ENCODE results near the gene SLC39A3.

SLC39A3 gene

DNA sequence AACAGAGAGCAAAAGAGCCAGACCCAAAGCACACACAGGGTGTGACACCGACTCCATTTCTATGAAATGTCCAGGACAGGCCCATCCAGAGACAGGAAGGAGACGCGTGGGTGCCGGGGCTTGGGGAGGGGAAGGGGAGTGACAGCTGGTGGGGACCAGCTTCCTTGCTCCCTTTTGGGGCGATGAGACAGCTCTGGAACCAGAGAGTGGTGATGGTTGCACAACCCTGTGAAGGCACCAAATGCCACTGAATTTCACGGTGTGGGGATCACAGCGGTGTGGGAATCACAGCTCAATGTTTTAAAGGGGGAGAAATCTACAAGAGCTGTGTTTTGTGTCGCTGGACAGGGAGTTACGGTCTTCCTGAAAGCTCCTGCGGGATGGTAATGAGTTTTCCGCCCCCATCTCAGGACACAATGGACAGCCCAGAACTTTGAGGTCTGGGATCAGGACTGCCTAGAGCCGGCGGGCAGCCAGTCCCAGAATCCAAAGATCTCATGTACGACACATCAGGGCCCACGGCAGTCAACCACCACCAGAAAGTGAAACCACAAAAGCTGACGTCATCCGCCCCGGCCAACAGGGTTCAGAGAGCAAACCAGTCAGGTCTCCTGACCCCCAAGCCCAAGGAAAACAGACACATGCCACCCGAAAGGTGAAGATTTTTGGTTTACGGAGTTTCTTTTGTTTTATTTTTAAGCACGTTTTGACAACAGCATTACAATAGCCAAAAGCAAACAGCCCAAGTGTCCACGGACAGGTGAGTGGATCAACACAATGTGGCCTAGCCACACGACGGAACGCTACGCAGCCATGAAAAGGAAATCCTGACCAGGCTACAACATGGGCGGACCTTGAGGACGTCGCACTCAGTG lies 36.0 kb upstream of the SLC39A3 start:
- Histone ChIP-seq H3K36me3 (ENCODE audit: control insufficient read depth, insufficient read depth, low read length) (no peaks in the 10 kb centered on the region), H3K4me1 (ENCODE audit: control insufficient read depth, insufficient read depth, low read length) (peaks cover 1% of the 10 kb centered on the region), H3K27ac (ENCODE audit: low read depth, low read length) (peak overlapping the region; percentile 56), H3K4me3 (ENCODE audit: low read length) (no peak overlapping the region), H3K27me3 (ENCODE audit: control insufficient read depth, insufficient read depth, low read length) (no peaks in the 10 kb centered on the region), H3K9ac (ENCODE audit: low read length) (no peak overlapping the region)

GRCh38 chr19:2774953-2775555 lies 35.2 kb upstream of the SLC39A3 start:
- peak overlapping the region; percentile 56 for H3K27ac ChIP-seq (ENCODE audit: low read depth, low read length)
- H3K9ac ChIP-seq (ENCODE audit: low read length), result no peak overlapping the region
- H3K36me3 ChIP-seq (ENCODE audit: control insufficient read depth, insufficient read depth, low read length), result no peaks in the 10 kb centered on the region
- no peak overlapping the region for H3K4me3 ChIP-seq (ENCODE audit: low read length)
- H3K27me3 ChIP-seq (ENCODE audit: control insufficient read depth, insufficient read depth, low read length), result no peaks in the 10 kb centered on the region
- peaks cover 8% of the 10 kb centered on the region for H3K4me1 ChIP-seq (ENCODE audit: control insufficient read depth, insufficient read depth, low read length)

- H3K4me3 ChIP-seq (ENCODE audit: low read length), result no peak overlapping the region
- H3K27me3 ChIP-seq (ENCODE audit: control insufficient read depth, insufficient read depth, low read length), result no peaks in the 10 kb centered on the region
- peaks cover 8% of the 10 kb centered on the region for H3K4me1 ChIP-seq (ENCODE audit: control insufficient read depth, insufficient read depth, low read length)
- H3K9ac ChIP-seq (ENCODE audit: low read length), result no peak overlapping the region
- H3K27ac ChIP-seq (ENCODE audit: low read depth, low read length), result no peak overlapping the region
- no peaks in the 10 kb centered on the region for H3K36me3 ChIP-seq (ENCODE audit: control insufficient read depth, insufficient read depth, low read length)
These were observed 34.4 kb upstream of the SLC39A3 start for GRCh38 chr19:2774083-2774679.

DNA sequence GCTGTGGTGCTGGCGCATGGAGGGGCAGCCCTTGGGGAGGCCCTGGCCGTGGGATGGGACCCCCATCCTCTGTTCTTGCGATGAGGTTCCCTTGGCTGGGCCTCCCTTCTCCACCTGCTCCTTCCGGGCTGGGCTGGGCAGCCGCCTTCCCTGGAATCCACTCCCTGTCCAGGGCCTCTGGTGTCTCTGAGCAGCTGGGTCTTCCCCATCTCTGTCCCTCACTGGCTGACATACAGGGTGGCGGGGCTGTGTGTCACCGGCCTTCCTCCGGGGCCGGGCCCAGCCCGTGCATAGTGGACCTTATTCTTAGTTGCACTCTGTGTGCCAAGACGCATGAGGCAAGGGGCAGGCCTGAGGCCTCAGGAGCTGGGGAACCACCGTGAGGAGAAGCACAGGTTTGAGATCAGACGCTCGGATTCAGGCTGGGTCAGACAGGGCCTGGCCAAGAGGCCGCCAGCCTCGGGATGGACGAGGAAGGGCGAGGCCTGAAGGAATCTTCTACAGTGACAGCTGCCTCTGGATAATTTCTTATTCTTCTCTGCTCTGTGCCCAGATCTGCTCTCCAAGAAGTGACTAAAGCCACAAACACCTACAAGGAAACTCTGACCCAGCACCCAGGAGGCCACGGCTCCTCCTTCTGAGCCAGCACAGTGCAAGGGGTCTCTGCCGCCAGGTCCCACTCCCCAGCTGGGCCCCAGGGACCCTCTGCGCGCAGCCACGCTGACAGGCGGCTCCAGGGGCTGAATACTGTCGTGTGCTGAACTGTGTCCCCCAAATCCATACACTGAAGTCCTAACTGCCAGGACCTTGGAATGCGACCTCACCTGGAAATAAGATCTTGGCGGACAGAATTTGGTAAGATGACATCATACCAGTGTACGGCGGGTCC lies 32.2 kb upstream of the SLC39A3 start:
- peaks cover 8% of the 10 kb centered on the region for H3K4me1 ChIP-seq (ENCODE audit: control insufficient read depth, insufficient read depth, low read length)
- no peaks in the 10 kb centered on the region for H3K27me3 ChIP-seq (ENCODE audit: control insufficient read depth, insufficient read depth, low read length)
- H3K4me3 ChIP-seq (ENCODE audit: low read length), result no peak overlapping the region
- H3K36me3 ChIP-seq (ENCODE audit: control insufficient read depth, insufficient read depth, low read length), result no peaks in the 10 kb centered on the region
- peak overlapping the region; percentile 40 for H3K27ac ChIP-seq (ENCODE audit: low read depth, low read length)
- no peak overlapping the region for H3K9ac ChIP-seq (ENCODE audit: low read length)

DNA sequence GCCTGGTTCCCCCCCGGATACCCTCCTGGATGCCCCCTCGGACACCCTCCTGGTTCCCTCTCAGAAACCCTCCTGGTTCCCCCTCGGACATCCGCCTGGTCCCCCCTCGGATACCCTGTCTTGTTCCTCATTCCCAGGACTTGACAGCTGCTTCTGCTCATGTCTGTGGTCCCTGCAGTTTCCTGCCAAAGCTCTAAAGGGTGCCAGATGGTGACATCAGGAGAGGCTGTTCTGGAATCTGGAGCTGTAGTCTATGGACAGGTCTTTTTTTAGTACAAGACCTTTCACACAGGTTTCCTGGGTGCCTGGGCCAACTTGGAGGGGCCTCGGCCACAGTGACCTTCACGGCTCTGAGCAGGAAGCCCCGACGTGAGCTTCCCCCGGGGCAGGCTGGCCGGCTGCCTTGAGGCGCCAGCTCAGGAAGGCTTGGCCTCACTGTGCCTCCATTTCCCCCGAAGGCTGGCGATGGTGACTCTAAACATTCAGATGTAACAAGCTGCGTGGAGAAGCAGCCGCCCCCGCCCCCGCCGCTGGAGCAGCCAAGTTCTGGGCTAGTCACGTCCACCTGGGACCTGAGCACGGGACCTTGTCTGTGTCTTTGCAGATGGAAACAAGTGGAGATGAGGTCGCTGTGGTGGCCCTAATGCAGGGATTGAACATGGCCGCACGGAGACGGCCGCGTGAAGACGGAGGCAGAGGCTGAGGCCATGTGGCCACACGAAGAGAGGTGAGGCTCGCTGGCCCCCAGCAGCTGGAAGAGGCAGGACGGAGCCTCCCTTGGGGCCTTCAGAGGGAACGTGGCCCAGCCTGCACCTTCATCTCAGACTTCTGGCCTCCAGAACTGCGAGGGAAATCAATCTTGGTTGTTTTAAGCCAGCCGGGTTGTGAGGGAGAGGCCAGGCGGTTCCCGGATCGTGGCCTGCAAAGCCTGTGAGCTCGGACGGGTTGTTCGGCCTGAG lies 30.5 kb upstream of the SLC39A3 start:
- Histone ChIP-seq H3K4me3 (ENCODE audit: low read length) (no peak overlapping the region), H3K36me3 (ENCODE audit: control insufficient read depth, insufficient read depth, low read length) (peaks cover 4% of the 10 kb centered on the region), H3K27ac (ENCODE audit: low read depth, low read length) (peak overlapping the region; percentile 71), H3K9ac (ENCODE audit: low read length) (no peak overlapping the region), H3K4me1 (ENCODE audit: control insufficient read depth, insufficient read depth, low read length) (peaks cover 8% of the 10 kb centered on the region), H3K27me3 (ENCODE audit: control insufficient read depth, insufficient read depth, low read length) (no peaks in the 10 kb centered on the region)

DNA sequence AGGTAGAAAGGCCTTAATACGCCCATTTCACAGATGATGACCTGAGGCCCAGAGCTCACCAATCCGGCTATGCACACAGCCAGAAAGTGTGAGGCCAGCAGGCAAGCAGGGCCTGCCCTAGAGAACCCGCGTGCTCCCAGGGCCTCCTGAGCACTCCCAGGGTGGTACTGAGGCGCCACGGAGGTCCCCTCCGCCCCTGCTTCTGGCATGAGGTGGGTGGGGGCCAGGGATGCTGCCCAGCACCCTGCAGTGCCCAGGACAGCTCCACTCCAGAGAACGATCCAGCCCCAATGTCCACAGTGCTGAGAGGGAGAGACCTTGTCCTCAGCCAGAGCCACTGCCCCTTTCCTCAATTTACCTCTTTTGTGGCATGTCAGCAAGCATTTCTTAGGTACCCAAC lies 29.4 kb upstream of the SLC39A3 start:
- Histone ChIP-seq H3K4me1 (ENCODE audit: control insufficient read depth, insufficient read depth, low read length) (peaks cover 8% of the 10 kb centered on the region), H3K27ac (ENCODE audit: low read depth, low read length) (no peak overlapping the region), H3K27me3 (ENCODE audit: control insufficient read depth, insufficient read depth, low read length) (no peaks in the 10 kb centered on the region), H3K9ac (ENCODE audit: low read length) (no peak overlapping the region), H3K4me3 (ENCODE audit: low read length) (no peak overlapping the region), H3K36me3 (ENCODE audit: control insufficient read depth, insufficient read depth, low read length) (peaks cover 8% of the 10 kb centered on the region)

- peaks cover 8% of the 10 kb centered on the region for H3K4me1 ChIP-seq (ENCODE audit: control insufficient read depth, insufficient read depth, low read length)
- no peak overlapping the region for H3K9ac ChIP-seq (ENCODE audit: low read length)
- no peak overlapping the region for H3K4me3 ChIP-seq (ENCODE audit: low read length)
- H3K27ac ChIP-seq (ENCODE audit: low read depth, low read length), result no peak overlapping the region
- peaks cover 11% of the 10 kb centered on the region for H3K36me3 ChIP-seq (ENCODE audit: control insufficient read depth, insufficient read depth, low read length)
- H3K27me3 ChIP-seq (ENCODE audit: control insufficient read depth, insufficient read depth, low read length), result no peaks in the 10 kb centered on the region
These were observed 28.7 kb upstream of the SLC39A3 start for GRCh38 chr19:2768365-2769132.

- H3K4me3 ChIP-seq (ENCODE audit: low read length), result no peak overlapping the region
- H3K4me1 ChIP-seq (ENCODE audit: control insufficient read depth, insufficient read depth, low read length), result peaks cover 8% of the 10 kb centered on the region
- peaks cover 12% of the 10 kb centered on the region for H3K36me3 ChIP-seq (ENCODE audit: control insufficient read depth, insufficient read depth, low read length)
- no peak overlapping the region for H3K27ac ChIP-seq (ENCODE audit: low read depth, low read length)
- no peak overlapping the region for H3K9ac ChIP-seq (ENCODE audit: low read length)
- H3K27me3 ChIP-seq (ENCODE audit: control insufficient read depth, insufficient read depth, low read length), result no peaks in the 10 kb centered on the region
These were observed 27.9 kb upstream of the SLC39A3 start for GRCh38 chr19:2767688-2768087.

GRCh38 chr19:2766594-2767372 lies 27.0 kb upstream of the SLC39A3 start:
- H3K36me3 ChIP-seq (ENCODE audit: control insufficient read depth, insufficient read depth, low read length), result peaks cover 16% of the 10 kb centered on the region
- H3K27ac ChIP-seq (ENCODE audit: low read depth, low read length), result no peak overlapping the region
- H3K27me3 ChIP-seq (ENCODE audit: control insufficient read depth, insufficient read depth, low read length), result no peaks in the 10 kb centered on the region
- no peak overlapping the region for H3K4me3 ChIP-seq (ENCODE audit: low read length)
- H3K4me1 ChIP-seq (ENCODE audit: control insufficient read depth, insufficient read depth, low read length), result peaks cover 8% of the 10 kb centered on the region
- no peak overlapping the region for H3K9ac ChIP-seq (ENCODE audit: low read length)

GRCh38 chr19:2765376-2765775 lies 25.6 kb upstream of the SLC39A3 start:
- Histone ChIP-seq H3K4me3 (ENCODE audit: low read length) (no peak overlapping the region), H3K27me3 (ENCODE audit: control insufficient read depth, insufficient read depth, low read length) (no peaks in the 10 kb centered on the region), H3K36me3 (ENCODE audit: control insufficient read depth, insufficient read depth, low read length) (peaks cover 16% of the 10 kb centered on the region), H3K4me1 (ENCODE audit: control insufficient read depth, insufficient read depth, low read length) (peaks cover 3% of the 10 kb centered on the region), H3K27ac (ENCODE audit: low read depth, low read length) (no peak overlapping the region), H3K9ac (ENCODE audit: low read length) (no peak overlapping the region)

Measured in rectal smooth muscle tissue (tissue), 1 donor.